WTC11 (cell line): ENCODE data around the gene SLC37A1. TPM values are rescaled to one million over a fixed set of nuclear protein-coding genes. Genes with fewer than 3 reads are reported as not detected.

Source experiments
- ATAC-seq: fragments of 200-7000 bp; cut with Tn5 transposase; 2 replicates; pipeline ENCODE4 v1.10.0; 2021; ENCODE audit warnings: mild to moderate bottlenecking, moderate library complexity
- CTCF ChIA-PET: fragments of 300-600 bp; sonication (Branson Sonifier 250); formaldehyde crosslinking; loops from one replicate; lab custom pipeline; 2021; ENCODE audit warnings: antibody characterized with exemption; lab: Charles Lee
- POLR2A ChIA-PET: fragments of 350-600 bp; sonication (Branson Sonifier 250); formaldehyde crosslinking; loops from one replicate; lab custom pipeline; 2021; ENCODE audit warnings: antibody characterized with exemption; lab: Charles Lee
- DNase-seq: peaks from one replicate; pipeline ENCODE4 v3.0.0; 2021; ENCODE audit warnings: low spot score
- H3K27ac Mint-ChIP-seq: 2 replicates; pipeline ENCODE4 v1.8.0; 2021; ENCODE audit warnings: mixed read lengths
- H3K27me3 Mint-ChIP-seq: 2 replicates; pipeline ENCODE4 v1.8.0; 2021; ENCODE audit warnings: low read depth, mild to moderate bottlenecking, moderate library complexity, mixed read lengths
- H3K36me3 Mint-ChIP-seq: 2 replicates; pipeline ENCODE4 v1.8.0; 2021; ENCODE audit warnings: mixed read lengths
- H3K4me1 Mint-ChIP-seq: 2 replicates; pipeline ENCODE4 v1.8.0; 2022; ENCODE audit warnings: mixed read lengths
- H3K4me3 Mint-ChIP-seq: 2 replicates; pipeline ENCODE4 v1.8.0; 2021; ENCODE audit warnings: mild to moderate bottlenecking, moderate library complexity, mixed read lengths
- H3K9me3 Mint-ChIP-seq: 2 replicates; pipeline ENCODE4 v1.8.0; 2021; ENCODE audit warnings: mixed read lengths
- ATF1 ChIP-seq: sonication (generic); formaldehyde crosslinking; IDR thresholded peaks from 2 replicates; pipeline ENCODE4 v1.8.1; 2023; ENCODE audit warnings: mild to moderate bottlenecking, moderate library complexity, missing genetic modification reagents
- MYBL2 ChIP-seq: sonication (generic); formaldehyde crosslinking; IDR thresholded peaks from 2 replicates; pipeline ENCODE4 v1.8.1; 2023; ENCODE audit warnings: mild to moderate bottlenecking, moderate library complexity, missing genetic modification reagents
- NR2C2 ChIP-seq: sonication (generic); formaldehyde crosslinking; IDR thresholded peaks from 2 replicates; pipeline ENCODE4 v1.8.0; 2022; ENCODE audit warnings: mild to moderate bottlenecking, missing genetic modification reagents
- OVOL2 ChIP-seq: fragments of 250-450 bp; sonication (Bioruptor Pico); IDR thresholded peaks from 2 replicates; pipeline ENCODE4 v1.9.0; 2021; ENCODE audit warnings: mild to moderate bottlenecking, borderline replicate concordance
- RORB ChIP-seq: fragments of 250-450 bp; sonication (Bioruptor Pico); IDR thresholded peaks from 2 replicates; pipeline ENCODE4 v1.9.0; 2021; ENCODE audit warnings: mild to moderate bottlenecking
- SP1 ChIP-seq: sonication (generic); formaldehyde crosslinking; conservative IDR thresholded peaks from 2 replicates; pipeline ENCODE4 v1.8.1; 2022; ENCODE audit warnings: missing genetic modification reagents
- total RNA-seq: library from RNA; stranded (reverse); gene quantifications from 3 replicates; pipeline ENCODE4 v1.2.3, GENCODE V29; 2021
- TF ChIP-seq, protein P1 (sequence below): fragments of 200-600 bp; IDR thresholded peaks from 2 replicates; pipeline ENCODE4 v1.8.0; 2022; ENCODE audit warnings: antibody characterized with exemption
- TF ChIP-seq, protein P2 (sequence below): sonication (generic); formaldehyde crosslinking; conservative IDR thresholded peaks from 2 replicates; pipeline ENCODE4 v1.8.1; 2022; ENCODE audit warnings: mild to moderate bottlenecking, missing genetic modification reagents
- TF ChIP-seq, protein P3 (sequence below): sonication (generic); formaldehyde crosslinking; IDR thresholded peaks from 2 replicates; pipeline ENCODE4 v1.8.0; 2022; ENCODE audit warnings: missing genetic modification reagents
- TF ChIP-seq, protein P4 (sequence below): sonication (generic); formaldehyde crosslinking; IDR thresholded peaks from 2 replicates; pipeline ENCODE4 v1.8.0; 2022; ENCODE audit warnings: mild to moderate bottlenecking, missing genetic modification reagents

Gene SLC37A1
- total RNA-seq, 1 experiment from 2014 or later, result 22.7 TPM

DNA sequence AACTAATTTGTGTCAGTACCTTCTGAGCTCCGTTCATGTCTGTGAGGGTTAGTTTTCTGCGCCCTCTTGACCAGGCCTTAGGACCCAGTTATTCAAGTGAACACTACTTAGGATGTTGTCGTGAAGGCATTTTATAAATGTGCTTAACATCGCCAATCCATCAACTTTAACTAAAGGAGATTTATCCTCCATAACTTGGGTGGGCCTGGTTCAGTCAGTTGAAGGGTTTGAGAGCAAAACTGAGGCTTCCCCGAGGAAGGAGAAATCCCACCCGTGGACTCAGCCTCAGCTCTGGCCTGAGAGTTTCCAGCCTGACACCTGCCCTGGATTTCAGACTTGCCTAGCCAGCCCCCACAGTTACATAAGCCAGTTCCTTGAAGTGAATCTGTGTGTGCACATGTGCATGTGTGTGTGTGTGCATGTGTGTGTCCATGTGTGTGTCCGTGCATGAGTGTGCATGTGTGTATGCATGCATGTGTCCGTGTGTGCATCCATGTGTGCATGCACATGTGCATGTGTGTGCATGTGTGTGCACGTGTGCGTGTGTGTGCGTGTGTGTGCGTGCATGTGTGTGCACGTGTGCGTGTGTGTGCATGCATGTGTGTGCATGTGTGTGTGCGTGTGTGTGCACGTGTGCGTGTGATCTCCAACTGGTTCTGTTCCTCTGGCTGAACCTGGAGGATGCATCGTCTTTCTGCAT is 77.7 kb downstream of the SLC37A1 start:
- no peaks in the 10 kb centered on the region for H3K36me3 Mint-ChIP-seq
- ATAC-seq (no peak), DNase-seq (no peak)
- H3K9me3 Mint-ChIP-seq, result no peaks in the 10 kb centered on the region
- peaks cover 14% of the 10 kb centered on the region for H3K4me1 Mint-ChIP-seq
- H3K27ac Mint-ChIP-seq, result no peak overlapping the region
- POLR2A ChIA-PET, result interaction anchor here (1.0 kb wide), 1 partner anchor 54 kb away, joined by 3 read pairs; no protein-coding TSS in a partner anchor
- peaks cover 16% of the 10 kb centered on the region for H3K27me3 Mint-ChIP-seq
- TF ChIP-seq MYBL2 (CRISPR knock-in tag) (no peak), ATF1 (CRISPR knock-in tag) (no peak)
- H3K4me3 Mint-ChIP-seq, result no peak overlapping the region
- CTCF ChIA-PET, result no interaction called here

DNA sequence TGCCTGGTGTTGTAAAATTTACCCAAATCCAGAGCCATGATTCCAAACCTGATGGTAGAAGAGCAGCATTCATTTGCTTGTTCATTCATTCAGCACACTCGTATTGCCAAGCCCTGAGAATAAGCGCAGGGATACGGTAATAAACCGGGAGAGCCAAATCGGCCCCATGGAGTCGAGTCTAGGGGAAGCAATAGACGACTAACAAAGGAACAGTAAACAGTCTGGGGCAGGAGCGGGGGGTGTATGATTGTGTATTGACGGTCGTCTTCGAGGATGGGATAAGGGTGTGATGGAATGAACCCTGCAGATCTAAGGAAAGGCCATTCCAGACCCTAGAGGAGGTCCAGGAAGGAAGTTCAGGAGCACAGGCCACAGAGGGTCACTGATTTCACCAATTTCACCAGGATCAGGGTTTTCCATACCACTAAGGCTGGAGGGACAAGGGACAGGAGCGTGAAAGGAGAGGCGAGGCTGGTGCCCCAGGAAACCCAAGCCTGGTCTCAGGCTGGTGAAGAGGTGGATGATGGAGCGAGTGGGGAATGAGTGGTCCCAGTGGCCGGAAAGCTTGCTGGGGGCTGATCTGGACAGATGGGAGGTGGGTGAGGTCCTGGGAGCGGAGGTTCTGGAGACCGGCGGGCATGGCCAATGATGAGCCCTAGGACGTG is 78.6 kb downstream of the SLC37A1 start:
- ATAC-seq, result no peak
- TF ChIP-seq OVOL2, result no peak
- TF ChIP-seq, all 79 proteins: peak for 0
- Mint-ChIP-seq H3K27ac (no peak overlapping the region), H3K27me3 (peaks cover 17% of the 10 kb centered on the region), H3K4me3 (no peak overlapping the region), H3K9me3 (peaks cover 1% of the 10 kb centered on the region), H3K4me1 (peaks cover 14% of the 10 kb centered on the region), H3K36me3 (no peaks in the 10 kb centered on the region)
- ChIA-PET CTCF (interaction anchor here (0.6 to 2.7 kb wide), 49 partner anchors 9 to 301 kb away, joined by 3 to 66 read pairs (median 7); partner anchors contain the start of gene PDE9A), POLR2A (interaction anchor here (1.4 kb wide), 1 partner anchor 60 kb away, joined by 5 read pairs; no protein-coding TSS in a partner anchor)
- no peak for DNase-seq

DNA sequence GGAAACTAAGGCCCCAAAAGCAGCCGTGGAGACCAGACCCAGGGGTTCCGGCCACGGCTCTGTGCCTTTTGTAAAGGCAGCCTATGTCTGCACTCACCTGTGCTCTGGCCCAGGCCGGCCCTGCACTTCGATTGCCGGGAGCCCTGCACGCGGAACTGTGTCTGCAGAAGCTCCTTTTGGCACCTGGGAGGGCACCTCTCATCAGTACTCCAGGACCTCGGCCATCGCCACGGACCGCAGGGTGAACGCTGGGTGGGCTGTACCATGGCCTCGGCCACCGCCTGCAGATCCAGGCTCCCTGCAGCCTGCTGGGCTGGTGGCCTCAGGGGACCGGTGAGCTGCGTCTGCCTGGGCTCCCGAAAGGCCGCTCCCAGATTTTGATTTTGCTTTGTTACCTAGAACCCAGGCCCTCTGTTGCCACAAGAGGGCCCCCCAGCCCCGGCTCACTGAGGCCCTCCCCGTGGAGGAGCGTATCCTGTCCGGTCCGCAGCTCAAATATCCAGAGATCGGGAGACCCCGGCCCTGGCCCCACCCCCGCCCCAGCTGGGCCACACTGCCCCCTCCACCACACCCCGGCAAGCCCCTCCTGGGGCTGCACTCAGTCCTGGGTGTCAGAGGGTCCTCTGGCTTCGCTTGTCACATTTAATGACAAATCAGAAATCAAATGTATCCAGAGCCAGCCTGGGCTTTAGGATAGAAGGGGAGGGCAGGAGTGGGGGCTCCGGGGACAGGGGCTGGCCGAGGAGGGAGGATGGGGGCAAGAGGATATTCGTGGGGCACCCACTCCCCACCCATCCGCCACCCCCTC is 79.6 kb downstream of the SLC37A1 start:
- Mint-ChIP-seq H3K9me3 (peaks cover 11% of the 10 kb centered on the region), H3K27ac (no peak overlapping the region), H3K27me3 (peaks cover 21% of the 10 kb centered on the region), H3K4me1 (peaks cover 14% of the 10 kb centered on the region), H3K4me3 (no peak overlapping the region), H3K36me3 (no peaks in the 10 kb centered on the region)
- CTCF ChIA-PET, result interaction anchor here (0.6 to 2.7 kb wide), 78 partner anchors 8 to 302 kb away, joined by 3 to 66 read pairs (median 5); partner anchors contain the start of genes NDUFV3 and PDE9A
- POLR2A ChIA-PET, result interaction anchor here (0.8 to 1.4 kb wide), 3 partner anchors 55 to 76 kb away, joined by 3 to 5 read pairs (median 3); no protein-coding TSS in a partner anchor
- DNase-seq, result peak; percentile 84
- TF ChIP-seq, protein P1, sequence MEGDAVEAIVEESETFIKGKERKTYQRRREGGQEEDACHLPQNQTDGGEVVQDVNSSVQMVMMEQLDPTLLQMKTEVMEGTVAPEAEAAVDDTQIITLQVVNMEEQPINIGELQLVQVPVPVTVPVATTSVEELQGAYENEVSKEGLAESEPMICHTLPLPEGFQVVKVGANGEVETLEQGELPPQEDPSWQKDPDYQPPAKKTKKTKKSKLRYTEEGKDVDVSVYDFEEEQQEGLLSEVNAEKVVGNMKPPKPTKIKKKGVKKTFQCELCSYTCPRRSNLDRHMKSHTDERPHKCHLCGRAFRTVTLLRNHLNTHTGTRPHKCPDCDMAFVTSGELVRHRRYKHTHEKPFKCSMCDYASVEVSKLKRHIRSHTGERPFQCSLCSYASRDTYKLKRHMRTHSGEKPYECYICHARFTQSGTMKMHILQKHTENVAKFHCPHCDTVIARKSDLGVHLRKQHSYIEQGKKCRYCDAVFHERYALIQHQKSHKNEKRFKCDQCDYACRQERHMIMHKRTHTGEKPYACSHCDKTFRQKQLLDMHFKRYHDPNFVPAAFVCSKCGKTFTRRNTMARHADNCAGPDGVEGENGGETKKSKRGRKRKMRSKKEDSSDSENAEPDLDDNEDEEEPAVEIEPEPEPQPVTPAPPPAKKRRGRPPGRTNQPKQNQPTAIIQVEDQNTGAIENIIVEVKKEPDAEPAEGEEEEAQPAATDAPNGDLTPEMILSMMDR, result peak; percentile 61
- TF ChIP-seq NR2C2 (no peak), RORB (CRISPR knock-in tag) (no peak), SP1 (peak; percentile 39; the same call in 1 of the 2 replicates)
- TF ChIP-seq, protein P2, sequence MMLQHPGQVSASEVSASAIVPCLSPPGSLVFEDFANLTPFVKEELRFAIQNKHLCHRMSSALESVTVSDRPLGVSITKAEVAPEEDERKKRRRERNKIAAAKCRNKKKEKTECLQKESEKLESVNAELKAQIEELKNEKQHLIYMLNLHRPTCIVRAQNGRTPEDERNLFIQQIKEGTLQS (CRISPR knock-in tag), result no peak
- TF ChIP-seq, protein P3, sequence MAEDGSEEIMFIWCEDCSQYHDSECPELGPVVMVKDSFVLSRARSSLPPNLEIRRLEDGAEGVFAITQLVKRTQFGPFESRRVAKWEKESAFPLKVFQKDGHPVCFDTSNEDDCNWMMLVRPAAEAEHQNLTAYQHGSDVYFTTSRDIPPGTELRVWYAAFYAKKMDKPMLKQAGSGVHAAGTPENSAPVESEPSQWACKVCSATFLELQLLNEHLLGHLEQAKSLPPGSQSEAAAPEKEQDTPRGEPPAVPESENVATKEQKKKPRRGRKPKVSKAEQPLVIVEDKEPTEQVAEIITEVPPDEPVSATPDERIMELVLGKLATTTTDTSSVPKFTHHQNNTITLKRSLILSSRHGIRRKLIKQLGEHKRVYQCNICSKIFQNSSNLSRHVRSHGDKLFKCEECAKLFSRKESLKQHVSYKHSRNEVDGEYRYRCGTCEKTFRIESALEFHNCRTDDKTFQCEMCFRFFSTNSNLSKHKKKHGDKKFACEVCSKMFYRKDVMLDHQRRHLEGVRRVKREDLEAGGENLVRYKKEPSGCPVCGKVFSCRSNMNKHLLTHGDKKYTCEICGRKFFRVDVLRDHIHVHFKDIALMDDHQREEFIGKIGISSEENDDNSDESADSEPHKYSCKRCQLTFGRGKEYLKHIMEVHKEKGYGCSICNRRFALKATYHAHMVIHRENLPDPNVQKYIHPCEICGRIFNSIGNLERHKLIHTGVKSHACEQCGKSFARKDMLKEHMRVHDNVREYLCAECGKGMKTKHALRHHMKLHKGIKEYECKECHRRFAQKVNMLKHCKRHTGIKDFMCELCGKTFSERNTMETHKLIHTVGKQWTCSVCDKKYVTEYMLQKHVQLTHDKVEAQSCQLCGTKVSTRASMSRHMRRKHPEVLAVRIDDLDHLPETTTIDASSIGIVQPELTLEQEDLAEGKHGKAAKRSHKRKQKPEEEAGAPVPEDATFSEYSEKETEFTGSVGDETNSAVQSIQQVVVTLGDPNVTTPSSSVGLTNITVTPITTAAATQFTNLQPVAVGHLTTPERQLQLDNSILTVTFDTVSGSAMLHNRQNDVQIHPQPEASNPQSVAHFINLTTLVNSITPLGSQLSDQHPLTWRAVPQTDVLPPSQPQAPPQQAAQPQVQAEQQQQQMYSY (CRISPR knock-in tag), result peak; percentile 48
- TF ChIP-seq, protein P4, sequence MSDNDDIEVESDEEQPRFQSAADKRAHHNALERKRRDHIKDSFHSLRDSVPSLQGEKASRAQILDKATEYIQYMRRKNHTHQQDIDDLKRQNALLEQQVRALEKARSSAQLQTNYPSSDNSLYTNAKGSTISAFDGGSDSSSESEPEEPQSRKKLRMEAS (CRISPR knock-in tag), result peak; percentile 64; the same call in 1 of the 2 replicates
- peak; percentile 96 for ATAC-seq
